Activated CD4-positive, alpha-beta T cell treated with anti-CD3 and anti-CD28 coated beads, Interleukin-10, Interleukin-2, amounts not matched to agents 100 ng/mL and 50 ng/mL, durations not matched to agents 16 hours and 8 hours (primary cell): Measurements from ENCODE around the gene LIN28B.
"Not testable (repeated sequence)": the region's sequence is repeated elsewhere in the genome, so short reads cannot be mapped to it uniquely, and the experiment has no call there.

ENCODE experiments used
- DNase-seq: peaks from one replicate; pipeline ENCODE4 v3.0.0-alpha.2; 2020

LIN28B gene

DNA sequence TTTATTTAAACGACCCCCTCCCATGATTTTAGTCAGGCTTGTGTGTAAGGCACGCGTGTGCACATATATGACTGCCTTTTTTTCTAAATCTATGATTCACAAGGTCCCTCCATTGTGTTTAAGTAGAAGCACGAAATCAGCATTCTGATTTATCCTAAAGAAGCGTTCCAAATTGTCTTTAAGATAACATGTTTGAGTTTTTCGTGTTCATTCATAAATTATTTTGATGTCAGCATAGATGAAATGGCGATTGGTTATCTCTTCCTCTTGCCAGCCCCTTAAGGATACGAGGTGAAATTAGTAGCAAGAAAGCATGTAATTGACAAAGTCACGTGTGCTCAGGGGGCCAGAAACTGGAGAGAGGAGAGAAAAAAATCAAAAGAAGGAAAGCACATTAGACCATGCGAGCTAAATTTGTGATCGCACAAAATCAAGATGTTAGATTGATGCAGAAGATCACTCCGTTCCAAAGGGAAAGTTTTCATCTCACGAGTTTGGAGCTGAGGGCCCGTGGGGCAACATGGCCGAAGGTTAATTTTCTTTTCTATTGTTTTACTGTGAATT, at the start of gene LIN28B:
Gene LIN28B, plus strand, starts transcription at position 377 of the 564 bp plus-strand sequence. Its CDS starts 144 bp downstream, at position 521.
- DNase-seq: no peak

GRCh38 chr6:104908031-104908887, 48.6 kb upstream of the LIN28B start:
- no peak for DNase-seq

GRCh38 chr6:104908888-104909525, 47.9 kb upstream of the LIN28B start:
- DNase-seq: no peak

GRCh38 chr6:104921896-104922295, 35.0 kb upstream of the LIN28B start:
- no peak for DNase-seq

DNA sequence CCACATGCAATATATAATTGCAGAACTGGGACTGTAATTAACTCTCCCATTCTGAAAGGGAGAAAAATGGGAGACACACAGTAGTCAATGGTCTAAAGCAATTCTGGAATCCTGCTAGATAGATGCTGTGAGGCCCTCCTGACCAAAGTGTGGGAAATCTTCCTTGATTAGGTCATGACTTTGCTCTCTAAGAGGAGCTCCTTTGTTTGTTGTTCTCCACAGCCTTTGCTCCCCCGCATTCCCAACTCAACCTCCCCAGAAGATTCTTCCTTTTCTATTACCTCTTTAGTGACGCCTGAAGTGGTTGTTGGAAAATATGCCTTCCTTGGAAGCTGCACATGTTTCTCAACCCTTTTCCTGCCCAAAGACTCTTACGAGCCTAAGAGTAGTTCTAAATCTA, 28.8 kb upstream of the LIN28B start:
- no peak for DNase-seq

DNA sequence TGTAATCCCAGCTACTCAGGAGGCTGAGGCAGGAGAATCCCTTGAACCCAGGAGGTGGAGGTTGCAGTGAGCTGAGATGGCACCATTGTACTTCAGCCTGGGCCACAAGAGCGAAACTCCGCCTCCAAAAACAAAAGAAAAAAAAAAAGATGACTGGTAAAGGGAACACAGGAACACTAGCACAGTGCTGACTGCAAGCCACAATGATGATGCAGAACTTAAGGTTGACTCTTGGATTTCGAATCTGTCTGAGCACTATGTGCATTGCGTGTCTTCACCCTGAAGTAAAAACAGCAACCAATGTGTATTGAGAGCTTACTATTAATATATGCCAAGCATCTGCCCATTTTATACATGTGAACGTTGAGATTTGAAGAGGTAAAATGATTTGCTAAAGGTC, 27.6 kb upstream of the LIN28B start:
- no peak for DNase-seq

DNA sequence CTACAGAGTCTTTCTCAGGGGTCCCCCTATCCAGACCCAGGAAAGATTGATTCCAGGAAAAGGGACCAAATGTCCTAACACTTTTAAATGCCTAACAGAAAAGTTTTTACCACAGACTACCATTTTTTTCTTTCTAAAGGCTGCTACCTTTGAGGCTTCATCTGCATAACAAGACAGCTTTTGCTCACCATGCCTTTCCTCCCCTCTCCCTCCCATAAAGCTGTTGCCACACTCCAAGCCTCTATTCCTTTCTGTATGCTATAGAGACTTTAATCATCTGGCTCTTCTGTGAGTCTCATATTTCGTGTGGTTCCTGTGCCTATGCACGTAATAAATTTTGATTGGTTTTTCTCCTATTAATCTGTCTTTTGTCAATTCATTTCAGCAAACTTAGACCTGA, 26.0 kb upstream of the LIN28B start:
- no peak for DNase-seq

DNA sequence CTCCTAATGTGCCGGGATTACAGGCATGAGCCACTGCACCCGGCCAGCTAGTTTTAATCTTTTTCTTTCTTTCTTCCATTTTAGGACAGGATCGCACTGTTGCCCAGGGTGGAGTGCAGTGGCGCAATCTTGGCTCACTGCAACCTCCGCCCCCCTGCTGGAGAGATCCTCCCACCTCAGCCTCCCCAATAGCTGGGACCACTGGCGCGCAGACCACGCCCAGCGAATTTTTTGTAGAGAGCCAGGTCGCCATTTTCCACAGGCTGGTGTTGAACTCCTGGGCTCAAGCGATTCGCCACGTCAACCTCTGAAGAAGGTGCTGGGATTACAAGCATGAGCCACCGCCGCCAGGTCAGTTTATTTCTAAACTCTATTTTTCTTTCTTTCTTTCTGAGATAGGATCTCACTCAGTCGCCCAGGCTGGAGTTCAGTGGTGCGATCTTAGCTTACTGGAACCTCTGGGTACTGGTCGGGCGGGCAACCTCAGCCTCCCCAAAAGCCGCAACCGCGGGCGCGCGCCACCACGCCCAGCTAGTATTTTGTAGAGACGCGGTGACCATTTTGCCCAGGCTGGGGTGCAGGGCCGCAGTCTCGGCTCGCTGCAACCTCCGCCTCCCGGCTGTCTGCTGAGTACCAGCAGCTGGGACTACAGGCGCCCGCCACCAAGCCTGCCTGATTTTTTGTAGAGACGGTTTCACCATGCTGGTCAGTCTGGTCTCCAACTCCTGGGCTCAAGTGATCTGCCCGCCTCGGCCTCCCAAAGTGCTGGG, 20.0 kb upstream of the LIN28B start:
- DNase-seq: no peak

GRCh38 chr6:104940238-104940892, 16.5 kb upstream of the LIN28B start:
- DNase-seq: no peak

GRCh38 chr6:104940893-104941728, 15.8 kb upstream of the LIN28B start:
- DNase-seq: peak; percentile 54

- DNase-seq: no peak
Observed at GRCh38 chr6:104941729-104942091, 15.2 kb upstream of the LIN28B start.

GRCh38 chr6:104943781-104944180, 13.1 kb upstream of the LIN28B start:
- DNase-seq: peak; percentile 9

- no peak for DNase-seq
Observed at GRCh38 chr6:104949206-104949605, 7.7 kb upstream of the LIN28B start.

- DNase-seq: no peak
Observed at GRCh38 chr6:104951677-104952076, 5.2 kb upstream of the LIN28B start.

DNA sequence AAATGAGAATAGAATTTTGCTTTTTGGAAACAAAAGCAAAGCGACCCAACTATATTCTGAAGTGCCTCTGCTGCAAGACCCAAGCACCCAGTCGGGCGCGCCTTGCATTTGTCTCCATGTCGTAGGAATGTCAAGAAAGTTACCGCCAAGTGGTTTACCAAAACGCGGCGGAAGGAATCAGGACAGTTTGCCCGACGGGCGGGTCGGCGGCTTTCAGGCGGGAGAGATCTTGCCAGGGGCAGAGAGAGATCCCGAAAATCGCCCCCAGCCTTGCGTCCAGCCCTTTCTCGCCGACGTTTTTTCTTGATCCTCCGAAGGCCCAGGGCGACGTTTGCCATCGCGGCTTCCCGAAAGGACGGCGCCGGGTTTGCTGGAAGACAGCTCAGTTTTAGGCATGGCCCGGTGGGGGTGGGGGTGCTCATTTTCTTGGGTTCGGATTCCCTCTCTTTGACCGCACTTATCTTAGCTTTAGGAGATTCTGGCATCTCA, 4.0 kb upstream of the LIN28B start:
- no peak for DNase-seq

DNA sequence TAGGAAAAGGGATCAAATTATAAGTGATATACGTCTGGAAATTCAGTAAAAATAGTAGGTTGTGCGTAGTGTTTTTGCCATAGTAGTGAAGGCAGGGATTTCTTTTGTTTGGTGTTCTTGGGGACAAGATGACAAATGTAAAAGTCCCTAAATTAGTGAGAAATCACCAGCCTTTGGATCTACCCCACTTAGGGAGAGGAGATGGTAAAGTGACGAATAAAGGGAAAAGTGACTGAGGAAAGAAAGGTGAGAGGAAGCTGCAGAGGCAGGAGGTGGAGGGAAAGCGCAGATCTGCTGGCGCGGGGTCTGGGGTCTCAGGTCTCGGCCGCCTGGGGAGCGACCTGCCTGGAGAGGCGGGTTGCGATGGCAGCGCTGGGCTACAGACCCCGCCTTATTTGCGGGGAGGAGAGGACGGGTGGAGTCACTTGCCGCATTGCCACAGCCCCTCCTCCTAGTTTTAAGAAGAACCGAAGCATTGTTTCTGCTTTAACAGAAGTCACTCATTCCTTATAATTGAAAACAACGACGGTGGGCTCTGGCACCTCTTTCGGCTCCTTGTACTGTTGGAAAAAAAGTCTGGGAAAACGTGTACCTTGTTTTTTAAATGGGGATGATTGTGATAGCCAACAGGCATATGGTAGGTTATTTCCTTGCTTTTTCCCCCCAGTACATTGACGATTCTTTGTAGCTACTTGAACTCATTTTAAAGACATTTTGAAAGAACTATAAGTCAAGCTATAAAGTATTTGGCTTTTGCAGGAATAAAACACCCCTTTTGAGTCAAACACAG, 3.3 kb upstream of the LIN28B start:
- DNase-seq: not testable (repeated sequence)

GRCh38 chr6:104954190-104954797, 2.6 kb upstream of the LIN28B start:
- DNase-seq: no peak

DNA sequence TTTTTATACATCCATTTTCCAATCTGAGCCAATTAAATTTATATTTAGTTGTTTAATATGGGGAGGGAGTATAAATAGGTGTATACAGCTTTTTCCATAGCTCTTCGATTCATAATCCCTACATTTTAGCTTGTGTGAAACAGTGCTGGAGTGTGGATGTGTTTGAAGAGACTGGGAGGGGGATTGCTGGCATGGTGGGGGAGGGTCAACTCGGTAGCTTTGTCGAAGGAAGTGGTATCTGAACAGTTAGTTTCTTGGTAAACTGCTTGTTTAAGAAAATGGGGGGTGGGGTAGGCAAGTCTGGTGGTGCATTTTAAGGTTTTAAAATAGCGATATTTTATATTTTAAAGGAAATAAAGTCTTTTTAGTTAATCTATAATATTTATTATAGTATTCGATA, 1.4 kb upstream of the LIN28B start:
- DNase-seq: no peak

- DNase-seq: no peak
Observed at GRCh38 chr6:104955927-104956730, 778 bp upstream of the LIN28B start.
